NCI-H1694 (cell line): ENCODE measurements around the gene TLX1.
"Not testable (repeated sequence)": the region's sequence is repeated elsewhere in the genome, so short reads cannot be mapped to it uniquely, and the experiment has no call there.

Experiments
- DNase-seq: peaks from one replicate; lab custom pipeline; 2025; lab: John Stamatoyannopoulos, UW

The TLX1 gene

DNA sequence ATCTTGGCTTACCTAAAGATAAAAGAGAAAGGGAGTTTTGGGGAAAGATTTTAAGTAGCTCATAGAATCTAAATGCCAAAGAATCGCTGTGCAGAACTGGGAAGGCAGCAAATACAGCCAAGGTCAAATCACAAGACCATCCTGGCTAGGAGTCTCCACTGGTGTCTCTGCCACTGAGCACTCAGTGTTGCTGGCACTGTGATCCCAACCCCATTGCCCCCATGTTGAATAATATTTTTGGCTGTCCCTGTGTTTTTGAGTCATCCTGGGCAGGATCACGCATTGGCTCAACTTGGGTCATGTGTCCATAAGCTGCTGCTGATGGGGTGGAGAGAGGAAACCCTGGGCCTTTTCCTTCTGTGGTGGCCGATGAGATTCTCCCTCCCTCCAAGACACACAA lies 21.2 kb downstream of the TLX1 start:
- no peak for DNase-seq

DNA sequence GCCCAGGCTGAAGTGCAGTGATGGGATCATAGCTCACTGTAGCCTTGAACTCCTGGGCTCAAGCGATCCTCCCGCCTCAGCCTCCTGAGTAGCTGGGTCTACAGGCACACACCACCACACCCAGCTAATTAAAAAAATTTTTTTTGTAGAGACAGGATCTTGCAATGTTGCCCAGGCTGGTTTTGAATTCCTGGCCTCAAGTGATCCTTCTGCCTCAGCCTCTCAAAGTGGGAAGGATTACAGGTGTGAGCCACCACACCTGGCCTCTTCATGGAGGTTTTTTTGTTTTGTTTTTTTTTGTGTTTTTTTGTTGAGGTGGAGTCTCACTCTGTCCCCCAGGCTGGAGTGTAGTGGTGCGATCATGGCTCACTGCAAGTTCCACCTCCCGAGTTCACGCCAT lies 23.4 kb downstream of the TLX1 start:
- not testable (repeated sequence) for DNase-seq

DNA sequence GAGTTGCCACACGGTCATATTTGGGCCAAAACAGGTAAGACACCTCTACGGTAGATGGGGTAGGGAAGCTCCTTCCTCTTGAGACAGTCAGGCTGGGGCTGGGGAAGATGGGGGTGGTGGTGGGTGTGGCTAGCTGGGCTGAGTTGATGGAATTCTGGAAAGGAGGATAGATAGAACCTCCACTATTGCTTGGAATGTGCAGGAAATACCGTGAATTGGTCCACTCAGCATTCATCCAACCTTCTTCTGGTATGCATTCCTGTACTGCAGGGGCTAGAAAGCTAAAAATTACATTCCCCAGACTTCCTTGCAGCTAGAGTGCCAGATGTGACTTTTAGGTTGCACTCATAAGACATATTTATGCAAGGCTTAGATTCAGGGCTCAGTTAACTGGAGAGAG lies 24.8 kb downstream of the TLX1 start:
- DNase-seq: no peak

DNA sequence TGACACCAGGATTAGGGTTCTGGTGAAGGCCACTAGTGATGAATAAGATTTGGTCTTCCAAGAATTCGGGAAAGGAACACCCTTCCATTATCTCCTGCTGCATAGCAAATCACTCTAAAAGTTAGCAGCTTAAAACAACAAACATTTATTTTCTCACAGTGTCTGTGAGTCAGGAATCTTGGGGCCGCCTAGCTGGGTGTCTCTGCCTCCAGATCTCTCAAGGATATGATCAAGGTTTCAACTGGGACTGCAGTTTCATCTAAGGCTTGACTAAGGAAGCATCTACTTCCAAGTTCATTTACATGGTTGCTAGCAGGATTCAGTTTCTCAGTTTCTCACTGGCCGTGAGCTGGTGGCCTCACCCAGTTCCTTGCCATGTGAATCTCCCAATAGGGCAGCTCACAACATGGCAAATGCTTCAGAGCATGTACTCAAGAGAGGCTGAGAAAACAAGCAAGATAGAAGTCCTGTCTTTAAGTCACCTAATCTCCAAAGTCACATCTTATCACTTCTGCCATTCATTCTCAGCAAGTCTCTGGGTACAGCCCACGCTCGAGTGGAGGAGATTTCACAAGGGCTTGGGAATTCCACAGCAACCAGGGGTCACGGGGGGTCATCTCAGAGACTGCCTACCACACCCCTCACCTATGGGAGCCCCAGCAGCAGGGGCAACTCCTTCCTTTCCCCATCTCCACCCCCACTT lies 26.8 kb downstream of the TLX1 start:
- no peak for DNase-seq

GRCh38 chr10:101158459-101159058 lies 27.5 kb downstream of the TLX1 start:
- no peak for DNase-seq

- DNase-seq: peak; percentile 44
These were observed 30.6 kb downstream of the TLX1 start for GRCh38 chr10:101161494-101162299.

GRCh38 chr10:101162677-101163076 lies 31.6 kb downstream of the TLX1 start:
- no peak for DNase-seq

- DNase-seq: no peak
These were observed 32.9 kb downstream of the TLX1 start for GRCh38 chr10:101164020-101164419.

DNA sequence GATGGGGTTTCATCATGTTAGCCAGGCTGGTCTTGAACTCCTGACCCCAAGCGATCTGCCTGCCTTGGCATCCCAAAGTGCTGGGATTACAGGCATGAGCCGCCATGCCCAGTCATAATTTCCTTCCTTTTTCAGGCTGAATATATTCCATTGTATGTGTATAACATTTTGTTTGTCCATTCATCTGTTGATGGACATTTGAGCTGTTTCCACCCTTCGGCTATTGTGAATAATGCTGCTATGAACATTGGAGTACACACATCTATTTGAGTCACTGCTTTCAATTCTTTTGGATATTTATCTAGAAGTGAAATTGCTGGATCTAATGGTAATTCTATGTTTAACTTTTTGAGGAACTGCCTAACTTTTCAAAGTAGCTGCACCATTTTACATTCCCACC lies 34.6 kb downstream of the TLX1 start:
- no peak for DNase-seq

GRCh38 chr10:101166430-101166829 lies 35.3 kb downstream of the TLX1 start:
- DNase-seq: no peak

GRCh38 chr10:101172741-101173140 lies 41.6 kb downstream of the TLX1 start:
- no peak for DNase-seq

DNA sequence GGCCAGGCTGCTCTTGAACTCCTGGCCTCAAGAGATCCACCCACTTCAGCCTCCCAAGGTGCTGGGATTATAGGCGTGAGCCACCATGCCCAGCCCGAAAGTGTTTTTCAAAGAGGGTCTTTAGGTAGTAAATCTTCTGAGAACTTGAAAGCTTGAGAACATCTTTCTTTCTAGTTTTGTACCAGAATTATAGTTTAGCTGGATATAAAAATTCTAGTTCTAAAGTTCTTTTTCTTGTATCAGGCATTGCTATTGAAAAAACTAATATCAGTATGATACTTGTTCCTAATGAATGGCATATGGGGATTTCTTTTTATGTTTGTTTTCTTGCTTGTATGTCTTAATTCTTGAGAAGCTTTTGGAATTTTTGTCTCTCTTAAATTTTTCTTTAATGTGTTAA lies 43.2 kb downstream of the TLX1 start:
- no peak for DNase-seq

GRCh38 chr10:101176577-101176976 lies 45.5 kb downstream of the TLX1 start:
- no peak for DNase-seq

DNA sequence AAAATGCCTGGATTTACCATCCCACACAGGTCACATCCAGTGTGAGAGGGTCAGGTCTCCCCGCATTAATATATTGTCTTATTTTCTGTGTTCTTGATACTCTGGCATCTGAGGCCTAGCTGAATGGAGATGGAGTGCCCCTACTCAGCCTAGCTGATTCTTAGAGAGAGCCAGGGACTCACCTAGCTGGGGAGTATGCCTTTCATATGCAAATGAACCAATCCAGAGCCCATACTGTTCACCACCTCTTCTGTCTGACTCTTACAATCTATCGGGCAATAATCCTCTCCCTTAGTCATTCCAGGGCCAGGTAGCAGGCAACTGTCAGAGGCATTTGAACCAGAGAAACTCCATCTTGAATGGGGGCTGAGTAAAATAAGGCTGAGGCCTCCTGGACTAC lies 51.8 kb downstream of the TLX1 start:
- no peak for DNase-seq

GRCh38 chr10:101183458-101184183 lies 52.5 kb downstream of the TLX1 start:
- DNase-seq: no peak
